SK-N-SH (cell line): ENCODE results near the gene PPP1R37. TPM values are rescaled to one million over a fixed set of nuclear protein-coding genes. Genes with fewer than 3 reads are reported as not detected.

ENCODE experiments used
- CTCF ChIA-PET: fragments of 300-600, 350-600 bp; formaldehyde crosslinking; extraction: SDS; loops from one replicate; lab custom pipeline; 2021; lab: Yijun Ruan, JAX
- POLR2A ChIA-PET: fragments of 350-600 bp; sonication (Branson Sonifier 250); formaldehyde crosslinking; extraction: SDS; loops from one replicate; lab custom pipeline; 2020; ENCODE audit warnings: antibody characterized with exemption, inconsistent platforms; lab: Yijun Ruan, JAX
- DNase-seq: peaks from one replicate; pipeline ENCODE4 v3.0.0; 2012
- H2AFZ ChIP-seq: fragments of 200-600 bp; sonication (generic); 2 replicates; pipeline ENCODE4 v1.8.1; 2016; ENCODE audit warnings: antibody characterized with exemption, mild to moderate bottlenecking, low read depth
- H3F3A ChIP-seq: fragments of 200-600 bp; sonication (generic); replicated peaks from 2 replicates; pipeline ENCODE3; 2016; ENCODE audit warnings: antibody characterized with exemption, mild to moderate bottlenecking; ENCODE audit not compliant: insufficient read depth
- H3K27ac ChIP-seq, 2 experiments: fragments of 200-500 bp in 1 of 2; fragments of 200-600 bp in 1 of 2; sonication (Bioruptor generic) in 1 of 2; sonication (generic), shearing (Covaris generic) in 1 of 2; 2 replicates each; pipeline versions ENCODE4 v1.5.1 to v1.6.1; 2014 to 2016; ENCODE audit warnings: low read depth in 2 of 2, inconsistent platforms in 1 of 2, low read length in 1 of 2, mild to moderate bottlenecking in 1 of 2, mixed read lengths in 1 of 2
- H3K27me3 ChIP-seq: fragments of 200-600 bp; sonication (generic), shearing (Covaris generic); 2 replicates; pipeline ENCODE4 v1.6.1; 2016; ENCODE audit warnings: mixed run types; ENCODE audit not compliant: insufficient read depth
- H3K36me3 ChIP-seq, 2 experiments: fragments of 200-500 bp in 1 of 2; fragments of 200-600 bp in 1 of 2; sonication (Bioruptor generic) in 1 of 2; sonication (generic) in 1 of 2; replicated peaks in 1 of 2; 2 replicates each; pipeline versions ENCODE3 to v1.5.1; 2014 to 2016; ENCODE audit warnings: low read length in 1 of 2, mild to moderate bottlenecking in 1 of 2; ENCODE audit not compliant: insufficient read depth in 2 of 2, control insufficient read depth in 1 of 2
- H3K4me1 ChIP-seq, 2 experiments: fragments of 200-500 bp in 1 of 2; fragments of 200-600 bp in 1 of 2; sonication (Bioruptor generic) in 1 of 2; sonication (generic), shearing (Covaris generic) in 1 of 2; 2 replicates each; pipeline versions ENCODE4 v1.5.1 to v1.6.1; 2014 to 2016; ENCODE audit warnings: low read depth in 1 of 2, low read length in 1 of 2, mixed run types in 1 of 2; ENCODE audit not compliant: insufficient read depth in 2 of 2, control insufficient read depth in 1 of 2
- H3K4me2 ChIP-seq: fragments of 200-600 bp; sonication (generic), shearing (Covaris generic); 2 replicates; pipeline ENCODE4 v1.6.1; 2017; ENCODE audit warnings: mixed run types
- H3K4me3 ChIP-seq, 2 experiments: fragments of 200-500 bp in 1 of 2; fragments of 200-600 bp in 1 of 2; sonication (Bioruptor generic) in 1 of 2; sonication (generic), shearing (Covaris generic) in 1 of 2; 2 replicates each; pipeline versions ENCODE4 v1.5.1 to v1.8.1; 2014 to 2016; ENCODE audit warnings: low read depth in 2 of 2, inconsistent platforms in 1 of 2, low read length in 1 of 2, mild to moderate bottlenecking in 1 of 2, mixed read lengths in 1 of 2, moderate library complexity in 1 of 2
- H3K79me2 ChIP-seq: fragments of 200-600 bp; sonication (generic); 2 replicates; pipeline ENCODE4 v1.8.1; 2017; ENCODE audit warnings: mild to moderate bottlenecking; ENCODE audit not compliant: insufficient read depth
- H3K9ac ChIP-seq: fragments of 200-600 bp; sonication (generic); 2 replicates; pipeline ENCODE4 v1.6.1; 2017; ENCODE audit warnings: mixed run types
- H3K9me2 ChIP-seq: fragments of 200-600 bp; sonication (generic); 2 replicates; pipeline ENCODE4 v1.6.1; 2017; ENCODE audit warnings: mixed run types
- H3K9me3 ChIP-seq: fragments of 200-600 bp; sonication (generic); 2 replicates; pipeline ENCODE4 v1.6.1; 2017; ENCODE audit warnings: mixed run types, mild to moderate bottlenecking, moderate library complexity
- H4K20me1 ChIP-seq: fragments of 200-600 bp; sonication (generic); 2 replicates; pipeline ENCODE4 v1.6.1; 2017; ENCODE audit warnings: mild to moderate bottlenecking, mixed run types; ENCODE audit not compliant: insufficient read depth
- CHD2 ChIP-seq: fragments of 150-350 bp; IDR thresholded peaks from 2 replicates; pipeline ENCODE4 v1.6.1; 2018; ENCODE audit warnings: low read length; ENCODE audit not compliant: partially characterized antibody
- ELF1 ChIP-seq: IDR thresholded peaks from 2 replicates; pipeline ENCODE4 v1.4.0; 2012
- EP300 ChIP-seq, 2 experiments: IDR thresholded peaks; 2 replicates each; pipeline versions ENCODE4 v1.4.0 to v1.6.1; 2012; ENCODE audit warnings: borderline replicate concordance in 1 of 2, low read depth in 1 of 2, low read length in 1 of 2
- FOSL2 ChIP-seq: IDR thresholded peaks from 2 replicates; pipeline ENCODE4 v1.4.0; 2012; ENCODE audit warnings: low read depth, mild to moderate bottlenecking, moderate library complexity, borderline replicate concordance
- FOXM1 ChIP-seq: IDR thresholded peaks from 2 replicates; pipeline ENCODE4 v1.4.0; 2012; ENCODE audit warnings: low read depth, mild to moderate bottlenecking
- GABPA ChIP-seq: IDR thresholded peaks from 2 replicates; pipeline ENCODE4 v1.4.0; 2012; ENCODE audit warnings: low read depth, mild to moderate bottlenecking
- MXI1 ChIP-seq: IDR thresholded peaks from 2 replicates; pipeline ENCODE4 v1.6.1; 2012; ENCODE audit warnings: mild to moderate bottlenecking, low read depth, low read length, improper control_type of control experiment
- RFX5 ChIP-seq: IDR thresholded peaks from 2 replicates; pipeline ENCODE4 v1.6.1; 2012; ENCODE audit warnings: mild to moderate bottlenecking, improper control_type of control experiment, low read length
- RXRA ChIP-seq: IDR thresholded peaks from 2 replicates; pipeline ENCODE4 v1.4.0; 2012; ENCODE audit warnings: low read depth, mild to moderate bottlenecking, borderline replicate concordance
- TCF12 ChIP-seq: IDR thresholded peaks from 2 replicates; pipeline ENCODE4 v1.4.0; 2012
- USF2 ChIP-seq: fragments of 150-350 bp; IDR thresholded peaks from 2 replicates; pipeline ENCODE4 v1.6.1; 2017; ENCODE audit warnings: antibody characterized with exemption, low read length, low read depth, borderline replicate concordance
- YY1 ChIP-seq: IDR thresholded peaks from 2 replicates; pipeline ENCODE4 v1.4.0; 2012; ENCODE audit warnings: low read depth, mild to moderate bottlenecking
- WGBS: methylation state at CpG from one replicate; pipeline ENCODE4 v1.1.6; 2017; ENCODE audit warnings: low lambda C conversion rate; 5-methylcytosine and 5-hydroxymethylcytosine counted together
- polyA plus RNA-seq, 3 experiments: library from polyadenylated mRNA; depleted of rRNA; stranded (reverse); fragments of >200 nt; gene quantifications; 2 replicates each; pipeline ENCODE4 v1.2.3, GENCODE V29; 2012
- TF ChIP-seq, protein P1 (sequence below): fragments of 200-600 bp; sonication (generic); IDR thresholded peaks from 2 replicates; pipeline ENCODE4 v1.6.1; 2017; ENCODE audit warnings: antibody characterized with exemption, mild to moderate bottlenecking, moderate library complexity
- TF ChIP-seq, protein P2 (sequence below): IDR thresholded peaks from 2 replicates; pipeline ENCODE4; 2012

PPP1R37 gene
- polyA plus RNA-seq, 1 of the 3 experiments (the other 2 are of a cell fraction): 24.4 TPM

- H3K4me1 ChIP-seq: peaks cover 0 to 7% of the 10 kb centered on the region in 2 experiments; a peak in 1 of 4 replicates
- 100% methylated on average over 5 of the region's 5 CpGs for WGBS
- H2AFZ ChIP-seq: no peak overlapping the region
- H3K79me2 ChIP-seq: peaks cover 63% of the 10 kb centered on the region
- CTCF ChIA-PET: interaction anchor here (0.6 kb wide), 1 partner anchor 127 kb away, joined by 3 read pairs; no protein-coding TSS in a partner anchor
- H3K9me3 ChIP-seq: no peaks in the 10 kb centered on the region
- H3K27ac ChIP-seq: no peak overlapping the region
- H3K27me3 ChIP-seq: no peaks in the 10 kb centered on the region
- H3K9me2 ChIP-seq: no peaks in the 10 kb centered on the region
- H3F3A ChIP-seq: no peaks in the 10 kb centered on the region
- H3K36me3 ChIP-seq: no peaks in the 10 kb centered on the region
- peaks cover 70% of the 10 kb centered on the region for H4K20me1 ChIP-seq
- TF ChIP-seq YY1 (no peak), RFX5 (no peak), EP300 (IDR thresholded peaks at IDR 0.05; ENCODE audit: borderline replicate concordance in 1 of 2, low read depth in 1 of 2, low read length in 1 of 2) (no peak)
- TF ChIP-seq, protein P1, sequence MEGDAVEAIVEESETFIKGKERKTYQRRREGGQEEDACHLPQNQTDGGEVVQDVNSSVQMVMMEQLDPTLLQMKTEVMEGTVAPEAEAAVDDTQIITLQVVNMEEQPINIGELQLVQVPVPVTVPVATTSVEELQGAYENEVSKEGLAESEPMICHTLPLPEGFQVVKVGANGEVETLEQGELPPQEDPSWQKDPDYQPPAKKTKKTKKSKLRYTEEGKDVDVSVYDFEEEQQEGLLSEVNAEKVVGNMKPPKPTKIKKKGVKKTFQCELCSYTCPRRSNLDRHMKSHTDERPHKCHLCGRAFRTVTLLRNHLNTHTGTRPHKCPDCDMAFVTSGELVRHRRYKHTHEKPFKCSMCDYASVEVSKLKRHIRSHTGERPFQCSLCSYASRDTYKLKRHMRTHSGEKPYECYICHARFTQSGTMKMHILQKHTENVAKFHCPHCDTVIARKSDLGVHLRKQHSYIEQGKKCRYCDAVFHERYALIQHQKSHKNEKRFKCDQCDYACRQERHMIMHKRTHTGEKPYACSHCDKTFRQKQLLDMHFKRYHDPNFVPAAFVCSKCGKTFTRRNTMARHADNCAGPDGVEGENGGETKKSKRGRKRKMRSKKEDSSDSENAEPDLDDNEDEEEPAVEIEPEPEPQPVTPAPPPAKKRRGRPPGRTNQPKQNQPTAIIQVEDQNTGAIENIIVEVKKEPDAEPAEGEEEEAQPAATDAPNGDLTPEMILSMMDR: no peak
- H3K9ac ChIP-seq: no peak overlapping the region
- POLR2A ChIA-PET: no interaction called here
- H3K4me3 ChIP-seq: no peak overlapping the region
- no peak overlapping the region for H3K4me2 ChIP-seq
- DNase-seq: no peak
Observed at GRCh38 chr19:45128806-45129205, 35.8 kb downstream of the PPP1R37 start.

DNA sequence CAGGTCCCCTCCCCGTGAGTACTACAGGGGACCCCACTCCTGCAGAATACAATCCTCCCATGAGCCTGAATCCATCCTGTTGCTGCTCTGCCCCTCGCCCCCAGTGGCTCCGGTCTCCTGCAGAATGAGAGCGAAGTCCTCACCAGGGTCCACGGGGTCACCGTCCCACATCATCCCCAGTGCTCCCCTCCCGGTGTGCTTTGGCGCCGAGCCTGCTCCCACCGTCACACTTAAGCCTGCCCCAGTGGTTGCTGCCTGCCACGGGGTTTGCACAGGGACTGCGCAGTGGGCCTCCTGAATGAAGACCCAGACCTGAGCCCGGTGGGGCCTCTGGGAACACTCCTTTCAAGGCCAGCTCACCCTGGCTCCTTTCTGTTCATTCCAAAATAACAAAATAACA, 37.3 kb downstream of the PPP1R37 start:
- Histone ChIP-seq H3K36me3 (no peaks in the 10 kb centered on the region), H3K4me2 (no peak overlapping the region), H3K79me2 (peaks cover 74% of the 10 kb centered on the region), H4K20me1 (peaks cover 65% of the 10 kb centered on the region), H3K27ac (no peak overlapping the region), H3F3A (no peaks in the 10 kb centered on the region), H3K9me2 (no peaks in the 10 kb centered on the region), H3K4me3 (no peak overlapping the region), H2AFZ (no peak overlapping the region), H3K9ac (no peak overlapping the region), H3K9me3 (no peaks in the 10 kb centered on the region), H3K4me1 (peaks cover 0 to 6% of the 10 kb centered on the region in 2 experiments; a peak in 1 of 4 replicates), H3K27me3 (no peaks in the 10 kb centered on the region)
- DNase-seq: no peak
- TF ChIP-seq MXI1 (no peak), YY1 (no peak), FOXM1 (no peak), CHD2 (no peak), FOSL2 (no peak), USF2 (no peak), GABPA (no peak), TCF12 (no peak), RXRA (no peak), ELF1 (no peak)
- TF ChIP-seq, protein P2, sequence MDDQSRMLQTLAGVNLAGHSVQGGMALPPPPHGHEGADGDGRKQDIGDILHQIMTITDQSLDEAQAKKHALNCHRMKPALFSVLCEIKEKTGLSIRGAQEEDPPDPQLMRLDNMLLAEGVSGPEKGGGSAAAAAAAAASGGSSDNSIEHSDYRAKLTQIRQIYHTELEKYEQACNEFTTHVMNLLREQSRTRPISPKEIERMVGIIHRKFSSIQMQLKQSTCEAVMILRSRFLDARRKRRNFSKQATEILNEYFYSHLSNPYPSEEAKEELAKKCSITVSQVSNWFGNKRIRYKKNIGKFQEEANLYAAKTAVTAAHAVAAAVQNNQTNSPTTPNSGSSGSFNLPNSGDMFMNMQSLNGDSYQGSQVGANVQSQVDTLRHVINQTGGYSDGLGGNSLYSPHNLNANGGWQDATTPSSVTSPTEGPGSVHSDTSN: no peak
- TF ChIP-seq, protein P1: no peak
- 87% methylated on average over 12 of the region's 13 CpGs for WGBS
- ChIA-PET CTCF (interaction anchor here (1.0 to 1.1 kb wide), 2 partner anchors 9 to 208 kb away, joined by 3 read pairs; no protein-coding TSS in a partner anchor), POLR2A (no interaction called here)
